GM15510 (cell line): Measurements from ENCODE around the gene TMED1.

Source experiments
- POLR2A ChIP-seq: IDR thresholded peaks from 3 replicates; pipeline ENCODE4 v1.6.1; 2011; ENCODE audit warnings: borderline replicate concordance; ENCODE audit not compliant: insufficient read length; ENCODE audit errors: extremely low read depth

Gene TMED1

GRCh38 chr19:10868872-10869547 lies 33.0 kb upstream of the TMED1 start:
- TF ChIP-seq POLR2A = no peak

- TF ChIP-seq POLR2A = no peak
Measured at GRCh38 chr19:10866495-10866894, 30.5 kb upstream of the TMED1 start.

GRCh38 chr19:10864538-10864899 lies 28.5 kb upstream of the TMED1 start:
- TF ChIP-seq POLR2A = no peak

- TF ChIP-seq POLR2A = no peak
Measured at GRCh38 chr19:10863107-10863717, 27.2 kb upstream of the TMED1 start.

GRCh38 chr19:10862561-10863106 lies 26.6 kb upstream of the TMED1 start:
- no peak for TF ChIP-seq POLR2A

GRCh38 chr19:10861103-10861651 lies 25.2 kb upstream of the TMED1 start:
- TF ChIP-seq POLR2A = no peak

- no peak for TF ChIP-seq POLR2A
Measured at GRCh38 chr19:10858204-10858828, 22.3 kb upstream of the TMED1 start.

- TF ChIP-seq POLR2A = no peak
Measured at GRCh38 chr19:10855879-10856522, 20.0 kb upstream of the TMED1 start.

GRCh38 chr19:10854350-10855089 lies 18.5 kb upstream of the TMED1 start:
- no peak for TF ChIP-seq POLR2A

- no peak for TF ChIP-seq POLR2A
Measured at GRCh38 chr19:10852941-10853340, 16.9 kb upstream of the TMED1 start.

- TF ChIP-seq POLR2A = no peak
Measured at GRCh38 chr19:10852098-10852800, 16.2 kb upstream of the TMED1 start.

GRCh38 chr19:10850631-10851030 lies 14.6 kb upstream of the TMED1 start:
- TF ChIP-seq POLR2A = no peak

- no peak for TF ChIP-seq POLR2A
Measured at GRCh38 chr19:10848230-10848856, 12.3 kb upstream of the TMED1 start, which contains the start of gene C19orf38. TSS of gene C19orf38 (plus strand) at chr19:10848415. CDS start at chr19:10848509, 94 bp downstream.

- TF ChIP-seq POLR2A = no peak
Measured at GRCh38 chr19:10846500-10847202, 10.6 kb upstream of the TMED1 start.
